Fibroblast of lung (primary cell): ENCODE measurements around the gene FNDC3B.

Experiments
- CTCF ChIP-seq, 2 donors: IDR thresholded peaks in 1 of 2; conservative IDR thresholded peaks in 1 of 2; 1 replicate in 1 of 2; 2 replicates in 1 of 2; pipeline ENCODE4 v1.5.1; 2011 to 2012; ENCODE audit warnings: low read length in 2 of 2, control low read depth in 1 of 2, inconsistent platforms in 1 of 2, low read depth in 1 of 2, mild to moderate bottlenecking in 1 of 2
- EZH2 ChIP-seq: IDR thresholded peaks from 2 replicates; pipeline ENCODE4 v1.5.1; 2012; ENCODE audit warnings: low read length, control low read depth, mild to moderate bottlenecking; ENCODE audit errors: missing control alignments

GRCh38 chr3:172086071-172086470 is 46.7 kb downstream of the FNDC3B start:
- no peak for TF ChIP-seq CTCF (conservative IDR thresholded peaks at IDR 0.05 in 1 of 2, IDR thresholded peaks at IDR 0.05 in 1 of 2; ENCODE audit: low read depth in 1 of 2, low read length in 2 of 2)
- TF ChIP-seq EZH2: no peak
